Gastrocnemius medialis (tissue), 4 donors: ENCODE measurements around the gene HOXD10. TPM values are rescaled to one million over a fixed set of nuclear protein-coding genes. Genes with fewer than 3 reads are reported as not detected.

Experiments used
- ATAC-seq, 2 donors: fragments of 150-250 bp; one replicate each; pipeline ENCODE4 v1.9.1; 2016
- DNase-seq, 2 donors: peaks; one replicate each; pipeline ENCODE4 v3.0.0-alpha.2; 2019
- H3K27ac ChIP-seq, 4 donors: fragments of 200-600 bp; sonication (generic); 1 replicate in 1 of 4; 2 replicates in 3 of 4; pipeline ENCODE4 v1.5.1; 2016 to 2018; ENCODE audit warnings: mild to moderate bottlenecking in 2 of 4, moderate library complexity in 1 of 4
- H3K27me3 ChIP-seq, 3 donors: fragments of 200-600 bp; sonication (generic) in 2 of 3; 1 replicate in 1 of 3; 2 replicates in 2 of 3; pipeline versions ENCODE4 v1.5.1 to v1.6.0; 2016 to 2019; ENCODE audit warnings: mild to moderate bottlenecking in 1 of 3, moderate library complexity in 1 of 3
- H3K36me3 ChIP-seq, 2 donors: fragments of 200-600 bp; sonication (generic) in 1 of 2; one replicate each; pipeline ENCODE4 v1.5.1; 2017 to 2018
- H3K4me1 ChIP-seq, 2 donors: fragments of 200-600 bp; sonication (generic) in 1 of 2; one replicate each; pipeline ENCODE4 v1.5.1; 2016 to 2017; ENCODE audit warnings: mild to moderate bottlenecking in 2 of 2
- H3K4me3 ChIP-seq, 4 donors: fragments of 200-600 bp; sonication (generic) in 3 of 4; 1 replicate in 1 of 4; 2 replicates in 3 of 4; pipeline ENCODE4 v1.5.1; 2016 to 2019; ENCODE audit warnings: mild to moderate bottlenecking in 2 of 4
- H3K9me3 ChIP-seq, 3 donors: fragments of 200-600 bp; sonication (generic) in 2 of 3; 1 replicate in 1 of 3; 2 replicates in 2 of 3; pipeline ENCODE4 v1.5.1; 2016 to 2019
- CTCF ChIP-seq, 5 experiments: fragments of 450-650 bp in 3 of 5; fragments of 200-600 bp in 2 of 5; sonication (generic) in 2 of 5; IDR thresholded peaks in 4 of 5; conservative IDR thresholded peaks in 1 of 5; 1 replicate in 4 of 5; 2 replicates in 1 of 5; pipeline ENCODE4 v1.5.1; 2016 to 2019; ENCODE audit warnings: antibody characterized with exemption in 5 of 5, mild to moderate bottlenecking in 3 of 5, moderate library complexity in 3 of 5
- POLR2A ChIP-seq, 2 donors: fragments of 450-650 bp; IDR thresholded peaks; one replicate each; pipeline ENCODE4 v1.6.1; 2017; ENCODE audit warnings: antibody characterized with exemption in 2 of 2, mild to moderate bottlenecking in 2 of 2, moderate library complexity in 2 of 2
- in situ Hi-C, 4 donors: fragments of 200-750 bp; cut with MboI; loops; one replicate each; pipeline versions ENCODE4 v1.15.0 to v1.8.0; 2017; ENCODE audit warnings: low sequenced_read_pairs in 4 of 4
- intact Hi-C: fragments of 100-400 bp; cut with DNase I; formaldehyde crosslinking; loops from one replicate; pipeline ENCODE4 v1.15.1; 2023; ENCODE audit warnings: low total_unique reads
- total RNA-seq, 4 donors: library from RNA; depleted of rRNA; stranded (reverse); fragments of >200 nt; gene quantifications; one replicate each; pipeline versions ENCODE4 v1.1.0 to v1.2.3, GENCODE V29; 2016

Gene HOXD10
- total RNA-seq, 4 donors from 2014 or later, result 0.15 TPM; not detected in 3

DNA sequence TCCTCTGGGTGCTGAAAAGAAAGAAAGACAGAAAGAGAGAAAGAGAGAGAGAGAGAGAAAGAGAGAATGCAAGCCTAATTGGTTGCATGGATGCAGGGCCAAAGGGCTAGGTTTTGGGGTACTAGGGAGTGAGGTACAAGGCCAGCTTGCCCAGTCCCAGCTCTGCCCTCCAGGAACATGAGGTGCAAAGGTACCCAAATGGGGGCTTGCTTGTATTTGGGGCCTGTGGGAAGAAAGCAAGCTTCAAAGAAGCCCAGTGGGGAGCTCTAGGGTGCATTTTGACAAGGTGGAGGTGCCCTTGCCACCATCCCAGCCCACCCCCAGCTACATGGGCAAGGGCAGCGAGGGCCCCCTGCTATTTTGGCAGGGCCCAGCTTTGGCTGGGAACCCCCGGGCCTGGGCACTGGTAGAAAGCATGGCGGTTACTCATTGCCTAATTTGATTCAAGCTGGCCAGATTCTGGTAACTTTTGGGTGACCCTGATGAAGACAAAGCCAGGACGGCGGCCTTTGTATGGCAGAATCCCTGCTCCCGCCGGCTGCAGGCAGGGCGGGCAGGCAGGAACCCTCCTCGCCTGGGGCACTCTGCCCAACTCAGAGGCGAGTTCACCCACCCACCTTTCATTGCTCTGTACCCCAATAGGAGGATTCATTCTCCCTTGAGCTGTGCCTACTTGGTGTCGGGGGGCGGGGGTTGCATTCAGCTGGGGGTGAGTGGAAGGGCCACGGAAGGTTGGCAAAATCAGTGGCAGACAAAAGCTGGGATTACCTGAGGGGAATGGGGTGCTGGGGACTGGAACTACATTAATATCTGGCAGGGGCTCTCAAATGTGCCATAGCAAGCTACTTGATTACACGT lies 34.2 kb downstream of the HOXD10 start:
- Histone ChIP-seq H3K27me3 (peaks cover 0 to 11% (median 2%) of the 10 kb centered on the region in 3 donors), H3K4me1 (no peaks in the 10 kb centered on the region), H3K9me3 (no peaks in the 10 kb centered on the region), H3K4me3 (no peak overlapping the region), H3K27ac (no peak overlapping the region), H3K36me3 (no peaks in the 10 kb centered on the region)
- intact Hi-C loops (no loop called here), in situ Hi-C loops (no loop called here)
- TF ChIP-seq POLR2A (IDR thresholded peaks at IDR 0.05), result no peak
- no peak for ATAC-seq
- no peak for DNase-seq

GRCh38 chr2:176151442-176152287 lies 35.1 kb downstream of the HOXD10 start, which contains the start of gene HOXD4:
Gene HOXD4, plus strand, starts transcription at chr2:176151550. Its CDS starts 84 bp downstream, at chr2:176151634.
- ATAC-seq, result no peak
- intact Hi-C loops, result no loop called here
- in situ Hi-C loops, result no loop called here
- H3K27ac ChIP-seq, result no peak within 1 kb of the TSS
- no peaks in the 10 kb centered on the region for H3K4me1 ChIP-seq
- no peak for DNase-seq
- H3K36me3 ChIP-seq, result no peaks in the 10 kb centered on the region
- H3K9me3 ChIP-seq, result no peaks in the 10 kb centered on the region
- H3K4me3 ChIP-seq, result no peak within 1 kb of the TSS
- H3K27me3 ChIP-seq, result peaks cover 5 to 18% (median 11%) of the 10 kb centered on the region in 3 donors
- no peak for TF ChIP-seq POLR2A (IDR thresholded peaks at IDR 0.05)
- TF ChIP-seq CTCF (IDR thresholded peaks at IDR 0.05 in 4 of 5, conservative IDR thresholded peaks at IDR 0.05 in 1 of 5), result no peak

DNA sequence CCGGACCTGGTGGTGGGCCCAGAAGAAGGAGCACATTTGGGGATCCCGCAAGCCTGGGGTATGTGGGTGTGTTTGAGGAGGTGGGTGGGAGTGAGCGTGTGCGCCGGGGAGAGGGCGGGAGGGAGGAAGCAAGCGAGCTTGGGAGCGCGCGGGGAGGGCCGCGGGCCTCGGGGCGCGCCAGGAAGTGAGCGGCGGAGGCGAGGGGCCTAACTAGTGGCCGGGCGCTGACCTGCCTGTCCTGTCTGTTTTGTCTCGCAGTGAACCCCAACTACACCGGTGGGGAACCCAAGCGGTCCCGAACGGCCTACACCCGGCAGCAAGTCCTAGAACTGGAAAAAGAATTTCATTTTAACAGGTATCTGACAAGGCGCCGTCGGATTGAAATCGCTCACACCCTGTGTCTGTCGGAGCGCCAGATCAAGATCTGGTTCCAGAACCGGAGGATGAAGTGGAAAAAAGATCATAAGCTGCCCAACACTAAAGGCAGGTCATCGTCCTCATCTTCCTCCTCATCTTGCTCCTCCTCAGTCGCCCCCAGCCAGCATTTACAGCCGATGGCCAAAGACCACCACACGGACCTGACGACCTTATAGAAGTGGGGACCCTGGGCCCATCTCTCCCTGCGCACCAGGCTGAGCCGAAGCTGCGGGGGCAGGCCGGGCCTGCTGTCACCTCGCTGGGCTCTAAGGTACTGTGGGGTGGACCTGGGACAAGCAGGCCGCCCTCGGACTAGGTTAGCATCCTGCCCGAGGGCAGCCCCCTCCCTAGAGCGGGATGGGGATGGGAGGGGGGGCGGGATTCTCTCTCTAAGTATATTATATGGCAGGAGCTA lies 36.0 kb downstream of the HOXD10 start:
- ATAC-seq (no peak), DNase-seq (no peak)
- no peaks in the 10 kb centered on the region for H3K36me3 ChIP-seq
- peaks cover 0 to 4% of the 10 kb centered on the region in 2 donors for H3K4me1 ChIP-seq
- H3K27ac ChIP-seq, result no peak overlapping the region
- H3K4me3 ChIP-seq, result no peak overlapping the region
- no peaks in the 10 kb centered on the region for H3K9me3 ChIP-seq
- peaks cover 11 to 27% (median 18%) of the 10 kb centered on the region in 3 donors for H3K27me3 ChIP-seq
- no peak for TF ChIP-seq POLR2A (IDR thresholded peaks at IDR 0.05)
- TF ChIP-seq CTCF (IDR thresholded peaks at IDR 0.05 in 4 of 5, conservative IDR thresholded peaks at IDR 0.05 in 1 of 5), result no peak
- in situ Hi-C loops (no loop called here), intact Hi-C loops (no loop called here)

GRCh38 chr2:176154576-176155252 lies 38.1 kb downstream of the HOXD10 start:
- Histone ChIP-seq H3K27ac (no peak overlapping the region), H3K9me3 (no peaks in the 10 kb centered on the region), H3K36me3 (no peaks in the 10 kb centered on the region), H3K4me1 (peaks cover 0 to 4% of the 10 kb centered on the region in 2 donors), H3K27me3 (peaks cover 30 to 43% (median 30%) of the 10 kb centered on the region in 3 donors), H3K4me3 (no peak overlapping the region)
- TF ChIP-seq POLR2A (IDR thresholded peaks at IDR 0.05) (no peak), CTCF (IDR thresholded peaks at IDR 0.05 in 4 of 5, conservative IDR thresholded peaks at IDR 0.05 in 1 of 5) (no peak)
- intact Hi-C loops, result no loop called here
- ATAC-seq (no peak), DNase-seq (no peak)
- in situ Hi-C loops, result no loop called here
